A673 (cell line): ENCODE data around the gene TANC1. TPM values are rescaled to one million over a fixed set of nuclear protein-coding genes. Genes with fewer than 3 reads are reported as not detected.

Experiments used
- BruUV-seq: library from RNA; stranded (reverse); fragments of 400-500 nt; replicated peaks from 2 replicates; lab custom pipeline; 2021; lab: Mats Ljungman, UMichigan
- CTCF ChIA-PET: fragments of 300-600 bp; sonication (Branson Sonifier 250); formaldehyde crosslinking; loops from one replicate; lab custom pipeline; 2022; ENCODE audit warnings: antibody characterized with exemption; lab: Charles Lee
- POLR2A ChIA-PET: fragments of 300-600 bp; sonication (Branson Sonifier 250); formaldehyde crosslinking; loops from one replicate; lab custom pipeline; 2022; ENCODE audit warnings: antibody characterized with exemption; ENCODE audit not compliant: low non-redundant PET; lab: Charles Lee
- DNase-seq: peaks from one replicate; pipeline ENCODE4 v3.0.0-alpha.2; 2015; ENCODE audit warnings: low spot score
- H3K27ac ChIP-seq: fragments of 200-600 bp; sonication (generic); 2 replicates; pipeline ENCODE4 v1.5.1; 2016; ENCODE audit warnings: mixed run types, low read depth, mild to moderate bottlenecking, mixed read lengths, antibody characterized with exemption, low read length; ENCODE audit not compliant: poor library complexity, severe bottlenecking
- H3K27me3 ChIP-seq: fragments of 200-600 bp; sonication (generic); replicated peaks from 2 replicates; pipeline ENCODE4 v1.6.1; 2017; ENCODE audit warnings: mixed run types, low read depth, mild to moderate bottlenecking, mixed read lengths, antibody characterized with exemption, low read length; ENCODE audit not compliant: insufficient read depth, poor library complexity
- H3K36me3 ChIP-seq: fragments of 200-600 bp; sonication (generic); 2 replicates; pipeline ENCODE4 v1.6.1; 2016; ENCODE audit warnings: mixed run types, mild to moderate bottlenecking, mixed read lengths, antibody characterized with exemption, low read length; ENCODE audit not compliant: insufficient read depth, poor library complexity, severe bottlenecking
- H3K4me1 ChIP-seq: fragments of 200-600 bp; sonication (generic); 2 replicates; pipeline ENCODE4 v1.6.1; 2017; ENCODE audit warnings: mixed run types, mild to moderate bottlenecking, mixed read lengths, antibody characterized with exemption, low read length; ENCODE audit not compliant: insufficient read depth, poor library complexity, severe bottlenecking
- H3K4me3 ChIP-seq: fragments of 200-600 bp; sonication (generic); 2 replicates; pipeline ENCODE4 v1.5.1; 2016; ENCODE audit warnings: low read depth, mixed run types, mild to moderate bottlenecking, mixed read lengths, low read length; ENCODE audit not compliant: poor library complexity, severe bottlenecking
- H3K9me3 ChIP-seq: fragments of 200-600 bp; sonication (generic); 2 replicates; pipeline ENCODE4 v1.6.1; 2016; ENCODE audit warnings: mixed run types, low read depth, mild to moderate bottlenecking, mixed read lengths, antibody characterized with exemption, low read length; ENCODE audit not compliant: poor library complexity, severe bottlenecking
- EZH2 ChIP-seq: fragments of 200-600 bp; sonication (generic); IDR thresholded peaks from 2 replicates; pipeline ENCODE4 v1.6.1; 2017; ENCODE audit warnings: borderline replicate concordance, low read depth, mild to moderate bottlenecking, mixed read lengths, antibody characterized with exemption, low read length; ENCODE audit not compliant: poor library complexity, severe bottlenecking
- intact Hi-C: fragments of 100-400 bp; cut with micrococcal nuclease; formaldehyde crosslinking; loops from one replicate; pipeline ENCODE4 v1.10.0; 2022; ENCODE audit not compliant: unreplicated experiment
- total RNA-seq: library from RNA; stranded (reverse); gene quantifications from 2 replicates; pipeline ENCODE4 v1.2.3, GENCODE V29; 2021
- TF ChIP-seq, protein P1 (sequence below): fragments of 300-800, 200-600 bp; sonication (generic); conservative IDR thresholded peaks from 2 replicates; pipeline ENCODE4 v1.5.1; 2017; ENCODE audit warnings: low read depth, mild to moderate bottlenecking, antibody characterized with exemption, low read length, moderate library complexity, mixed read lengths

Gene TANC1
- total RNA-seq, 1 experiment from 2014 or later, result 9.0 TPM

DNA sequence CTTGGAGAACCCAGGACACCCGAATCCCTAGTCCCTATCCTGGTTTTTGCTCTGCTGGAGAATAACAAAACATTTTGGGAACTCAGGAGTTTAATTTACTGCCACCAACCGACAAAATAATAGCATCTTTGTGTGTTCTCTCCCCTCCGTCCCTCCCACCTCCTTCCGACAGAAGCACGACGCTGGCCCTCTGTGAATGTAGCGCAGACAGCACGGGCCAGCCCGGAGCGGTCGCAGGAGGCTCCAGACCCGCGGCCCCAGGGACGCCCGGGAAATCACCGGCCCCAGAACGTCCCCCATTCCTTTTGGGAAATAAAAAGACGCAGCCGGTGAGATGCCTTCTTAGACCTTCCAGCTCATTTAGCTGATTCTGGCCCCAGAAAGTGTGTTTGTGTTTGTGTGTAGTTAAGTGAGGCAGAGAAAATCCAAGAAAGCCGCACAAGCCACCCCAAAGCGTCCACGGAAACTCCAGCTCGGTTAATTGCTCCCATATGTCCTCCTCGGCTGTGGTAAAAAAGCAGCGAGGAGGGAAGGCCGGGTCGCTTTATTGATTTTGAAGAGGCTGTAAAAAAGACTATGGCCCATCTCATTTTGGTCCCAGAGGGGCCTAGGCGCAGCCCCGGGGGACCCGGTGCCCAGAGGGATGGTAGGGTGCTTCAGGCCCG is 577 bp upstream of the TANC1 start:
- peak; percentile 78 for DNase-seq
- BruUV-seq, result TSS peak; percentile 71
- CTCF ChIA-PET, result no interaction called here
- Histone ChIP-seq H3K27me3 (no peaks in the 10 kb centered on the region), H3K4me1 (peaks cover 13% of the 10 kb centered on the region), H3K9me3 (no peaks in the 10 kb centered on the region), H3K36me3 (no peaks in the 10 kb centered on the region), H3K27ac (peak overlapping the region; percentile 70), H3K4me3 (peak overlapping the region; percentile 90)
- TF ChIP-seq, protein P1, sequence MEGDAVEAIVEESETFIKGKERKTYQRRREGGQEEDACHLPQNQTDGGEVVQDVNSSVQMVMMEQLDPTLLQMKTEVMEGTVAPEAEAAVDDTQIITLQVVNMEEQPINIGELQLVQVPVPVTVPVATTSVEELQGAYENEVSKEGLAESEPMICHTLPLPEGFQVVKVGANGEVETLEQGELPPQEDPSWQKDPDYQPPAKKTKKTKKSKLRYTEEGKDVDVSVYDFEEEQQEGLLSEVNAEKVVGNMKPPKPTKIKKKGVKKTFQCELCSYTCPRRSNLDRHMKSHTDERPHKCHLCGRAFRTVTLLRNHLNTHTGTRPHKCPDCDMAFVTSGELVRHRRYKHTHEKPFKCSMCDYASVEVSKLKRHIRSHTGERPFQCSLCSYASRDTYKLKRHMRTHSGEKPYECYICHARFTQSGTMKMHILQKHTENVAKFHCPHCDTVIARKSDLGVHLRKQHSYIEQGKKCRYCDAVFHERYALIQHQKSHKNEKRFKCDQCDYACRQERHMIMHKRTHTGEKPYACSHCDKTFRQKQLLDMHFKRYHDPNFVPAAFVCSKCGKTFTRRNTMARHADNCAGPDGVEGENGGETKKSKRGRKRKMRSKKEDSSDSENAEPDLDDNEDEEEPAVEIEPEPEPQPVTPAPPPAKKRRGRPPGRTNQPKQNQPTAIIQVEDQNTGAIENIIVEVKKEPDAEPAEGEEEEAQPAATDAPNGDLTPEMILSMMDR, result no peak
- TF ChIP-seq EZH2, result no peak
- POLR2A ChIA-PET, result interaction anchor here (0.6 to 1.1 kb wide), 3 partner anchors 56 to 744 kb away, joined by 3 read pairs; partner anchors contain the start of gene MARCHF7
- intact Hi-C loops, result no loop called here

DNA sequence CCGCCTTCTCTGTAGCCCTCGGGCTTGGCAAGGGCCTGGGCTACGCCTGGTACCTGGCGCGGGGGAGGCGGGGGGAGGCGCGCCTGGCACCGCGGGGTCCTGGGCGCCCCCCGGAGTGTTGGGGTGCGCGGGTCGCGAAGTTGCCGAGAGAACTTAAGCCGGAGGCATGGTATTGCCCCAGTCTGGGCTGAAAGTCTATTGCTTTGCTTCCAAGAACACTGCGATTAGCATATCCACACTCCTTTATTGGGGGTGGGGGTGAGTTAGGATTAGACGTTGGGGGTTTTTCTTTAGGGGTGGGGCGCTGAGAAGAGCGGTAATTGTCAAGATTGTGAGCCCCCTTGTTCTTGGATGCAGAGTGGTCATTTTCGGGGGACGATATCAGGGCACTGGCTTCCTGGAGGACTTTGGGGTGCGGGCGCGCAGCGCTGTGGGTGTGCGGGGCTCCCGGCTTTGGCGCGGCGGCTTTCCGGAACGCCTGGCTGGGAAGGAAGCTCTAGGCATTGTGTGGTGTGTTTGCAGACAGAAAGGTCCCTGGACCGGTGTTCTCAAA is 798 bp downstream of the TANC1 start:
- POLR2A ChIA-PET, result interaction anchor here (1.1 kb wide), 1 partner anchor 743 kb away, joined by 3 read pairs; the partner anchor contains the start of gene MARCHF7
- no peaks in the 10 kb centered on the region for H3K27me3 ChIP-seq
- DNase-seq, result peak; percentile 21
- peaks cover 21% of the 10 kb centered on the region for H3K4me1 ChIP-seq
- intact Hi-C loops, result no loop called here
- no TSS peak for BruUV-seq
- CTCF ChIA-PET, result interaction anchor here (0.6 to 1.2 kb wide), 2 partner anchors 15 to 150 kb away, joined by 3 to 4 read pairs; no protein-coding TSS in a partner anchor
- no peaks in the 10 kb centered on the region for H3K36me3 ChIP-seq
- peak overlapping the region; percentile 90 for H3K4me3 ChIP-seq
- TF ChIP-seq EZH2, result no peak
- TF ChIP-seq, protein P1, result no peak
- peak overlapping the region; percentile 70 for H3K27ac ChIP-seq
- no peaks in the 10 kb centered on the region for H3K9me3 ChIP-seq

DNA sequence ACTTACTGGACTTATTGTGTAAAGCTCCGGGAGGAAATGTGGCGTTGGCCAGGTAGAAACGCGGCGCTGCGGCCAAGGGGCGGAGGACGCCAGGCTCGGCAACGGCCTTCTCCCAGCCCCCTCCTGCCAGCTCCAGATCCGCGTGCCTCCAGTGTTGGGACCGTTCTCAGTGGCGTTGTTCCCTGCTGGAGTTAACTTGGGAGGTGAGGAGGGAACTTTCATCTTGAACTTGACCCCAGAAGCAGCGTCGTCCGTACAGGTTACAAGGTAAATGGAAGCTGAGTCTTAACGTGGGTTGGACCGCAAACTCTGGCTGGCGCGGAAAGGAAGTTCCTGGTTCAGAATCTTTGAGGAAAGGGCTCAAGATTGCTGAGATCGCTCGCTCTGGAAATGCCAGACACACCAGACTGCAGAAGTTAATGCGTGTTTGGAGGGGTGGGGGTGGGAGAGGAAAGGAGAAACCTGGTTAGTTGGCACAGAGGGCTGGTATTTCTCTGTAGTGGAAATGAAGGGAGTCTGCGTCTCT is 1.3 kb downstream of the TANC1 start:
- peak overlapping the region; percentile 90 for H3K4me3 ChIP-seq
- DNase-seq, result peak; percentile 24
- no peaks in the 10 kb centered on the region for H3K9me3 ChIP-seq
- intact Hi-C loops, result no loop called here
- H3K4me1 ChIP-seq, result peaks cover 21% of the 10 kb centered on the region
- TF ChIP-seq, protein P1, result no peak
- no peak for TF ChIP-seq EZH2
- H3K27ac ChIP-seq, result peak overlapping the region; percentile 70
- no peaks in the 10 kb centered on the region for H3K27me3 ChIP-seq
- H3K36me3 ChIP-seq, result no peaks in the 10 kb centered on the region
- ChIA-PET POLR2A (no interaction called here), CTCF (interaction anchor here (0.6 to 1.2 kb wide), 2 partner anchors 16 to 149 kb away, joined by 3 to 4 read pairs; no protein-coding TSS in a partner anchor)
- TSS peak; percentile 26 for BruUV-seq
